HepG2 (cell line): Measurements from ENCODE around the gene ZNF644. TPM values are rescaled to one million over a fixed set of nuclear protein-coding genes. Genes with fewer than 3 reads are reported as not detected.

Experiments used
- HMG20A ChIP-seq: IDR thresholded peaks from 2 replicates; pipeline ENCODE4 v1.6.1; 2016; ENCODE audit warnings: borderline replicate concordance
- HNF4G ChIP-seq, 2 experiments: sonication (generic) in 1 of 2; formaldehyde crosslinking in 1 of 2; IDR thresholded peaks; 2 replicates each; pipeline versions ENCODE4 v1.4.0 to v1.6.1; 2011 to 2020; ENCODE audit warnings: borderline replicate concordance in 2 of 2, low read depth in 2 of 2, mild to moderate bottlenecking in 2 of 2, low read length in 1 of 2, missing genetic modification reagents in 1 of 2, moderate library complexity in 1 of 2
- MED1 ChIP-seq: sonication (generic); formaldehyde crosslinking; IDR thresholded peaks from 2 replicates; pipeline ENCODE4 v1.4.0; 2020; ENCODE audit warnings: missing genetic modification reagents
- NR3C1 ChIP-seq: sonication (generic); formaldehyde crosslinking; IDR thresholded peaks from 2 replicates; pipeline ENCODE4 v1.4.0; 2020; ENCODE audit warnings: missing genetic modification reagents
- NRL ChIP-seq: sonication (generic); formaldehyde crosslinking; IDR thresholded peaks from 2 replicates; pipeline ENCODE4 v1.5.0; 2020; ENCODE audit warnings: missing genetic modification reagents, mild to moderate bottlenecking, moderate library complexity, borderline replicate concordance
- SMYD3 ChIP-seq: sonication (generic); formaldehyde crosslinking; IDR thresholded peaks from 2 replicates; pipeline ENCODE4 v1.8.1; 2023; ENCODE audit warnings: mild to moderate bottlenecking, missing genetic modification reagents
- SRSF9 ChIP-seq: fragments of 200-400 bp; formaldehyde crosslinking; IDR thresholded peaks from 2 replicates; pipeline ENCODE4 v1.6.1; 2018; ENCODE audit warnings: borderline replicate concordance, mild to moderate bottlenecking, low read depth, low read length; ENCODE audit not compliant: insufficient read depth, poor library complexity, severe bottlenecking
- TEAD3 ChIP-seq: optimal IDR thresholded peaks from 2 replicates; pipeline ENCODE3; 2016; ENCODE audit warnings: borderline replicate concordance
- THAP11 ChIP-seq: IDR thresholded peaks from 2 replicates; pipeline ENCODE4 v1.6.1; 2016; ENCODE audit warnings: missing biosample characterization, missing genetic modification reagents
- ZNF160 ChIP-seq: sonication (generic); formaldehyde crosslinking; IDR thresholded peaks from 2 replicates; pipeline ENCODE4 v1.8.0; 2022; ENCODE audit warnings: mild to moderate bottlenecking, inconsistent platforms, missing genetic modification reagents
- ZNF225 ChIP-seq: sonication (generic); formaldehyde crosslinking; IDR thresholded peaks from 2 replicates; pipeline ENCODE4 v1.4.0; 2020; ENCODE audit warnings: mild to moderate bottlenecking, missing genetic modification reagents
- ZNF317 ChIP-seq: sonication (generic); formaldehyde crosslinking; IDR thresholded peaks from 2 replicates; pipeline ENCODE4 v1.5.0; 2020; ENCODE audit warnings: mild to moderate bottlenecking, missing genetic modification reagents
- ZNF33B ChIP-seq: sonication (generic); formaldehyde crosslinking; IDR thresholded peaks from 2 replicates; pipeline ENCODE4 v1.5.1; 2020; ENCODE audit warnings: mild to moderate bottlenecking, missing genetic modification reagents
- ZNF75D ChIP-seq: sonication (generic); formaldehyde crosslinking; IDR thresholded peaks from 2 replicates; pipeline ENCODE4 v1.8.1; 2023; ENCODE audit warnings: missing genetic modification reagents, mild to moderate bottlenecking, borderline replicate concordance
- ZSCAN30 ChIP-seq: sonication (generic); formaldehyde crosslinking; IDR thresholded peaks from 2 replicates; pipeline ENCODE4 v1.5.0; 2020; ENCODE audit warnings: mild to moderate bottlenecking, missing genetic modification reagents
- polyA plus RNA-seq, 8 experiments: library from polyadenylated mRNA; depleted of rRNA in 3 of 8; stranded (reverse) in 7 of 8; unstranded in 1 of 8; fragments of >200 nt; fragmentation: Illumina TruSeq in 4 of 8; extraction: Trizol in 4 of 8; gene quantifications; 2 replicates each; pipeline versions ENCODE4 v1.2.1 to v1.2.3, GENCODE V29; 2011 to 2016; ENCODE audit warnings: low read depth in 4 of 8, missing spikeins in 1 of 8, mixed read lengths in 1 of 8; ENCODE audit not compliant: insufficient read depth in 1 of 8
- total RNA-seq, 5 experiments: library from RNA; depleted of rRNA; stranded (reverse); fragments of >200 nt; fragmentation: Illumina TruSeq; extraction: Trizol; gene quantifications; 2 replicates each; pipeline ENCODE4 v1.2.3, GENCODE V29; 2016; ENCODE audit warnings: low read depth in 1 of 5
- TF ChIP-seq, protein P1 (sequence below): sonication (generic); formaldehyde crosslinking; conservative IDR thresholded peaks from 2 replicates; pipeline ENCODE4 v1.8.0; 2022; ENCODE audit warnings: missing genetic modification reagents
- TF ChIP-seq, protein P2 (sequence below): IDR thresholded peaks from 2 replicates; pipeline ENCODE4 v1.6.1; 2016; ENCODE audit warnings: low read depth, borderline replicate concordance
- TF ChIP-seq, protein P3 (sequence below), 2 experiments: sonication (generic) in 1 of 2; formaldehyde crosslinking in 1 of 2; IDR thresholded peaks; 2 replicates each; pipeline versions ENCODE4 v1.5.1 to v1.6.1; 2011 to 2020; ENCODE audit warnings: borderline replicate concordance in 1 of 2, low read depth in 1 of 2, low read length in 1 of 2, mild to moderate bottlenecking in 1 of 2, missing genetic modification reagents in 1 of 2, moderate library complexity in 1 of 2
- TF ChIP-seq, protein P4 (sequence below): sonication (generic); formaldehyde crosslinking; IDR thresholded peaks from 2 replicates; pipeline ENCODE4 v1.4.0; 2020; ENCODE audit warnings: missing genetic modification reagents
- TF ChIP-seq, protein P5 (sequence below): IDR thresholded peaks from 2 replicates; pipeline ENCODE4 v1.6.1; 2016; ENCODE audit warnings: missing compliant biosample characterization, missing genetic modification reagents, borderline replicate concordance
- TF ChIP-seq, protein P6 (sequence below): IDR thresholded peaks from 2 replicates; pipeline ENCODE4 v1.6.1; 2018; ENCODE audit warnings: missing genetic modification reagents

The ZNF644 gene
- total and polyA plus RNA-seq, 2 of the 13 experiments (the other 11 are each of a cell fraction or from before 2014, with no cell fraction given): 17.7 to 51.7 TPM

DNA sequence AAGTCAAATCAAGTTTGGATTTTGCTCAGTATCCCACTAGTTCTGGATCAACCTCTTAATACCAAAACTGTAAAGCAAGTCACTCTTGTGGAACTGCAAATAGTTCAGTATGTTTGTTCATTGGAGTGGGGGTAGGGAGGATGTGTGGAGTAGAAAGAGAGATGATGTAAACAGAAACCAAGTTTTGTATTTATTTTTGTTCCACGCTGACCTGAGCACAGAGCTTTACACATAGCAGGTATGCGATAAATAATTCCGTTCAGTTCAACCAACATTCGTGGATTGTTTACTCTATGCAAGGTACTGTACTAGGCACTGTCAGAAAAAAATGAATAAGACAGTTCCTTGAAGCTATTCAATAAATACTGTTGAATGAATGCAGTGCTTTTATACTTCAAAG, 4.5 kb upstream of the ZNF644 start (continued):
- TF ChIP-seq HMG20A (CRISPR knock-in tag) (peak; percentile 70; the same call in 1 of the 2 replicates), ZNF317 (0 out of 2 replicates have a peak, but pooled peaks have one; percentile 61), SRSF9 (no peak), NRL (CRISPR knock-in tag) (no peak), SMYD3 (CRISPR knock-in tag) (no peak), ZNF225 (CRISPR knock-in tag) (no peak), MED1 (CRISPR knock-in tag) (peak; percentile 38), THAP11 (CRISPR knock-in tag) (0 out of 2 replicates have a peak, but pooled peaks have one; percentile 19), ZSCAN30 (CRISPR knock-in tag) (no peak), ZNF75D (CRISPR knock-in tag) (no peak), HNF4G (IDR thresholded peaks at IDR 0.05; ENCODE audit: borderline replicate concordance, low read depth, low read length) (no peak), HNF4G (CRISPR knock-in tag; IDR thresholded peaks at IDR 0.05; ENCODE audit: borderline replicate concordance, low read depth) (no peak), TEAD3 (peak; percentile 78), NR3C1 (CRISPR knock-in tag) (no peak), ZNF33B (CRISPR knock-in tag) (no peak), ZNF160 (CRISPR knock-in tag) (no peak)
- TF ChIP-seq, protein P1, sequence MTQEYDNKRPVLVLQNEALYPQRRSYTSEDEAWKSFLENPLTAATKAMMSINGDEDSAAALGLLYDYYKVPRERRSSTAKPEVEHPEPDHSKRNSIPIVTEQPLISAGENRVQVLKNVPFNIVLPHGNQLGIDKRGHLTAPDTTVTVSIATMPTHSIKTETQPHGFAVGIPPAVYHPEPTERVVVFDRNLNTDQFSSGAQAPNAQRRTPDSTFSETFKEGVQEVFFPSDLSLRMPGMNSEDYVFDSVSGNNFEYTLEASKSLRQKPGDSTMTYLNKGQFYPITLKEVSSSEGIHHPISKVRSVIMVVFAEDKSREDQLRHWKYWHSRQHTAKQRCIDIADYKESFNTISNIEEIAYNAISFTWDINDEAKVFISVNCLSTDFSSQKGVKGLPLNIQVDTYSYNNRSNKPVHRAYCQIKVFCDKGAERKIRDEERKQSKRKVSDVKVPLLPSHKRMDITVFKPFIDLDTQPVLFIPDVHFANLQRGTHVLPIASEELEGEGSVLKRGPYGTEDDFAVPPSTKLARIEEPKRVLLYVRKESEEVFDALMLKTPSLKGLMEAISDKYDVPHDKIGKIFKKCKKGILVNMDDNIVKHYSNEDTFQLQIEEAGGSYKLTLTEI: no peak
- TF ChIP-seq, protein P2, sequence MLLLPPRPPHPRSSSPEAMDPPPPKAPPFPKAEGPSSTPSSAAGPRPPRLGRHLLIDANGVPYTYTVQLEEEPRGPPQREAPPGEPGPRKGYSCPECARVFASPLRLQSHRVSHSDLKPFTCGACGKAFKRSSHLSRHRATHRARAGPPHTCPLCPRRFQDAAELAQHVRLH (CRISPR knock-in tag): no peak
- TF ChIP-seq, protein P3, sequence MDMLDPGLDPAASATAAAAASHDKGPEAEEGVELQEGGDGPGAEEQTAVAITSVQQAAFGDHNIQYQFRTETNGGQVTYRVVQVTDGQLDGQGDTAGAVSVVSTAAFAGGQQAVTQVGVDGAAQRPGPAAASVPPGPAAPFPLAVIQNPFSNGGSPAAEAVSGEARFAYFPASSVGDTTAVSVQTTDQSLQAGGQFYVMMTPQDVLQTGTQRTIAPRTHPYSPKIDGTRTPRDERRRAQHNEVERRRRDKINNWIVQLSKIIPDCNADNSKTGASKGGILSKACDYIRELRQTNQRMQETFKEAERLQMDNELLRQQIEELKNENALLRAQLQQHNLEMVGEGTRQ (IDR thresholded peaks at IDR 0.05; ENCODE audit: low read depth, low read length): no peak
- TF ChIP-seq, protein P3 (CRISPR knock-in tag; IDR thresholded peaks at IDR 0.05; ENCODE audit: borderline replicate concordance): no peak
- TF ChIP-seq, protein P4, sequence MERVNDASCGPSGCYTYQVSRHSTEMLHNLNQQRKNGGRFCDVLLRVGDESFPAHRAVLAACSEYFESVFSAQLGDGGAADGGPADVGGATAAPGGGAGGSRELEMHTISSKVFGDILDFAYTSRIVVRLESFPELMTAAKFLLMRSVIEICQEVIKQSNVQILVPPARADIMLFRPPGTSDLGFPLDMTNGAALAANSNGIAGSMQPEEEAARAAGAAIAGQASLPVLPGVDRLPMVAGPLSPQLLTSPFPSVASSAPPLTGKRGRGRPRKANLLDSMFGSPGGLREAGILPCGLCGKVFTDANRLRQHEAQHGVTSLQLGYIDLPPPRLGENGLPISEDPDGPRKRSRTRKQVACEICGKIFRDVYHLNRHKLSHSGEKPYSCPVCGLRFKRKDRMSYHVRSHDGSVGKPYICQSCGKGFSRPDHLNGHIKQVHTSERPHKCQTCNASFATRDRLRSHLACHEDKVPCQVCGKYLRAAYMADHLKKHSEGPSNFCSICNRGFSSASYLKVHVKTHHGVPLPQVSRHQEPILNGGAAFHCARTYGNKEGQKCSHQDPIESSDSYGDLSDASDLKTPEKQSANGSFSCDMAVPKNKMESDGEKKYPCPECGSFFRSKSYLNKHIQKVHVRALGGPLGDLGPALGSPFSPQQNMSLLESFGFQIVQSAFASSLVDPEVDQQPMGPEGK (CRISPR knock-in tag): peak; percentile 39; the same call in 1 of the 2 replicates
- TF ChIP-seq, protein P5, sequence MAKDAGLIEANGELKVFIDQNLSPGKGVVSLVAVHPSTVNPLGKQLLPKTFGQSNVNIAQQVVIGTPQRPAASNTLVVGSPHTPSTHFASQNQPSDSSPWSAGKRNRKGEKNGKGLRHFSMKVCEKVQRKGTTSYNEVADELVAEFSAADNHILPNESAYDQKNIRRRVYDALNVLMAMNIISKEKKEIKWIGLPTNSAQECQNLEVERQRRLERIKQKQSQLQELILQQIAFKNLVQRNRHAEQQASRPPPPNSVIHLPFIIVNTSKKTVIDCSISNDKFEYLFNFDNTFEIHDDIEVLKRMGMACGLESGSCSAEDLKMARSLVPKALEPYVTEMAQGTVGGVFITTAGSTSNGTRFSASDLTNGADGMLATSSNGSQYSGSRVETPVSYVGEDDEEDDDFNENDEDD (CRISPR knock-in tag): no peak
- TF ChIP-seq, protein P6, sequence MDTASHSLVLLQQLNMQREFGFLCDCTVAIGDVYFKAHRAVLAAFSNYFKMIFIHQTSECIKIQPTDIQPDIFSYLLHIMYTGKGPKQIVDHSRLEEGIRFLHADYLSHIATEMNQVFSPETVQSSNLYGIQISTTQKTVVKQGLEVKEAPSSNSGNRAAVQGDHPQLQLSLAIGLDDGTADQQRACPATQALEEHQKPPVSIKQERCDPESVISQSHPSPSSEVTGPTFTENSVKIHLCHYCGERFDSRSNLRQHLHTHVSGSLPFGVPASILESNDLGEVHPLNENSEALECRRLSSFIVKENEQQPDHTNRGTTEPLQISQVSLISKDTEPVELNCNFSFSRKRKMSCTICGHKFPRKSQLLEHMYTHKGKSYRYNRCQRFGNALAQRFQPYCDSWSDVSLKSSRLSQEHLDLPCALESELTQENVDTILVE (CRISPR knock-in tag): peak; percentile 53; the same call in 1 of the 2 replicates
